ENCODE data around the gene CARD18.
"Not testable (repeated sequence)": the region's sequence is repeated elsewhere in the genome, so short reads cannot be mapped to it uniquely, and the experiment has no call there.

Gene CARD18

DNA sequence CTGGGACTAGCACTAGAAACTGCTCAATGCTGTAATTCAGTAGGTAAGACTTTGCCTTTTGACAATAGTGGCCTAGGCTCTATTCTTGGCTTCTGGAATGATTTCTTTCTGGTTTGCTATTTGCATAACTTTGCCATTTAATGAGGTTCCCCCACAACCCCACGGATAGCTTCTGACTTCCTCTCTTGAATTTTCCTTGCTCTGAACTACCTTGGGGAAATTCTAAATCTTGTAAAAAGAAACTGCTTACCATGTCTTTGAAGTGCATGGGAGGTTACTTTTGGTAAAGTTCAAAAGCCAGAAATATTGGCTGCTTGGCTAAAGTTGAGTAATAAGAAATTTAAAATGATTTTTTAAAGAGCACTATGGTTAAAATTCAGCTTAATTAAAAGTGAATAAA is 35.3 kb downstream of the CARD18 start:
- Histone ChIP-seq H3K4me3 (no peak overlapping the region), H3K9me3 (ENCODE audit: low read depth, low read length) (no peaks in the 10 kb centered on the region), H3K27ac (no peak overlapping the region), H3K36me3 (ENCODE audit: insufficient read depth, low read length) (no peaks in the 10 kb centered on the region), H3K9ac (ENCODE audit: insufficient read length) (no peak overlapping the region)
- no peak for DNase-seq (ENCODE audit: low read depth, low spot score)
- TF ChIP-seq POLR2AphosphoS5 (IDR thresholded peaks at IDR 0.05; ENCODE audit: borderline replicate concordance, low read depth, low read length) (no peak), FOXP2 (optimal IDR thresholded peaks at IDR 0.05; ENCODE audit: control extremely low read depth, extremely low read length, insufficient read depth) (no peak), EZH2 (IDR thresholded peaks at IDR 0.05) (no peak)

GRCh38 chr11:105103336-105103735 is 36.2 kb downstream of the CARD18 start:
- Histone ChIP-seq H3K36me3 (ENCODE audit: insufficient read depth, low read length) (no peaks in the 10 kb centered on the region), H3K4me3 (no peak overlapping the region), H3K9me3 (ENCODE audit: low read depth, low read length) (no peaks in the 10 kb centered on the region), H3K27ac (no peak overlapping the region), H3K9ac (ENCODE audit: insufficient read length) (no peak overlapping the region)
- DNase-seq (ENCODE audit: low read depth, low spot score), result no peak
- no peak for TF ChIP-seq FOXP2 (optimal IDR thresholded peaks at IDR 0.05; ENCODE audit: control extremely low read depth, extremely low read length, insufficient read depth)
- TF ChIP-seq POLR2AphosphoS5 (IDR thresholded peaks at IDR 0.05; ENCODE audit: borderline replicate concordance, low read depth, low read length), result no peak
- TF ChIP-seq EZH2 (IDR thresholded peaks at IDR 0.05), result no peak

- not testable (repeated sequence) for H3K27ac ChIP-seq; DNase-seq (ENCODE audit: low read depth, low spot score); H3K9ac ChIP-seq (ENCODE audit: insufficient read length); H3K4me3 ChIP-seq; H3K9me3 ChIP-seq (ENCODE audit: low read depth, low read length); H3K36me3 ChIP-seq (ENCODE audit: insufficient read depth, low read length)
Measured at GRCh38 chr11:105102079-105102581, 37.4 kb downstream of the CARD18 start.

GRCh38 chr11:105100981-105101630 is 38.5 kb downstream of the CARD18 start:
- Histone ChIP-seq H3K36me3 (ENCODE audit: insufficient read depth, low read length) (no peaks in the 10 kb centered on the region), H3K27ac (no peak overlapping the region), H3K9ac (ENCODE audit: insufficient read length) (no peak overlapping the region), H3K4me3 (no peak overlapping the region), H3K9me3 (ENCODE audit: low read depth, low read length) (no peaks in the 10 kb centered on the region)
- TF ChIP-seq FOXP2 (optimal IDR thresholded peaks at IDR 0.05; ENCODE audit: control extremely low read depth, extremely low read length, insufficient read depth) (no peak), EZH2 (IDR thresholded peaks at IDR 0.05) (no peak), POLR2AphosphoS5 (IDR thresholded peaks at IDR 0.05; ENCODE audit: borderline replicate concordance, low read depth, low read length) (no peak)
- DNase-seq (ENCODE audit: low read depth, low spot score), result no peak

- no peak overlapping the region for H3K4me3 ChIP-seq
- H3K27ac ChIP-seq, result no peak overlapping the region
- DNase-seq (ENCODE audit: low read depth, low spot score), result no peak
- H3K36me3 ChIP-seq (ENCODE audit: insufficient read depth, low read length), result no peaks in the 10 kb centered on the region
- H3K9ac ChIP-seq (ENCODE audit: insufficient read length), result no peak overlapping the region
- TF ChIP-seq FOXP2 (optimal IDR thresholded peaks at IDR 0.05; ENCODE audit: control extremely low read depth, extremely low read length, insufficient read depth) (no peak), EZH2 (IDR thresholded peaks at IDR 0.05) (no peak), POLR2AphosphoS5 (IDR thresholded peaks at IDR 0.05; ENCODE audit: borderline replicate concordance, low read depth, low read length) (no peak)
- H3K9me3 ChIP-seq (ENCODE audit: low read depth, low read length), result no peaks in the 10 kb centered on the region
Measured at GRCh38 chr11:105100206-105100605, 39.4 kb downstream of the CARD18 start.

- not testable (repeated sequence) for H3K4me3 ChIP-seq; DNase-seq (ENCODE audit: low read depth, low spot score); H3K36me3 ChIP-seq (ENCODE audit: insufficient read depth, low read length); H3K9me3 ChIP-seq (ENCODE audit: low read depth, low read length); H3K27ac ChIP-seq; H3K9ac ChIP-seq (ENCODE audit: insufficient read length)
Measured at GRCh38 chr11:105099594-105099993, 40.0 kb downstream of the CARD18 start.

DNA sequence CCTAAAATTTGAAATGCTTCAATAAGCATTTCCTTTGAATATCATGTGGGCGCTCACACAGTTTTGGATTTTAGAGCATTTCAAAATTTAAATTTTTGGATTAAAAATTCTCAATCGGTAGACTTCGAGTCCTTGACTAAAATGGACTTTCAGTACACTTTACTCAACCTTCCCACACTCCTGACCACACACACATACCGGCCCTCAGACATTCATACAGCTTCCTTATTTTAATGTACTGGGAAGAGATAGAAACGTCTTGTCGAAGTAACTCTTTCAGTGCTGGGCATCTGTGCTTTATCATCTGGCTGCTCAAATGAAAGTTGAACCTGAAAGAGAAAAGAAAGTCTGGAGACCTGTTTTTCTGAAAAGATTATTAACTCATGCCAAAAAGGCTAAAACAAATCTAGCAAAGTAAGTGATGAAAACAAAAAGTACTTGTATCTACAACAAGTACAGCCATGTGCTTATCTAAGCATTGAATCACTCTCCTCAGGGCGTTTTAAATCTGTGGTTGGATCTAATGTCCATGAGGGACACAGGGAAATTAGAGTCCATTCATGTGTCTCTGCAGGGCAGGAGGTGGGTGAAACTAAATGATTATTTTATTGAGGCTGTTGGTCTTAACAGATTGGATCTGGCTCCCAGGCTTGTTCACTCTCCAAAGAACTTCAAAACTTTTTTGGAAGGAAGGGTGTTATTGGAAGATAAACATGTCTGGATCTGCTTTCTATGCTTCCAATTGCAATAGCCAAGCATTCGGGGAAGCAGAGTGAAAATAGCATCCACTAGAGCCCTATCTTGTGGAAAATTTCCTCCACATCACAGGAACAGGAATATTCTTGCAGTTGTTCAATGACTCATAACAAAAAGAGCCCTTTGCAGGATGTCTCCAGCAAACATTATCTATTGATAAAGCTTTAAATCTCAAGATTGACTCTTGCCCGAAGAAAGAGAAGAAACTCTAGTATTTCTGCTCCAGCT is 47.0 kb downstream of the CARD18 start:
- H3K36me3 ChIP-seq (ENCODE audit: insufficient read depth, low read length), result no peaks in the 10 kb centered on the region
- TF ChIP-seq EZH2 (IDR thresholded peaks at IDR 0.05) (no peak), FOXP2 (optimal IDR thresholded peaks at IDR 0.05; ENCODE audit: control extremely low read depth, extremely low read length, insufficient read depth) (no peak), POLR2AphosphoS5 (IDR thresholded peaks at IDR 0.05; ENCODE audit: borderline replicate concordance, low read depth, low read length) (no peak)

More for the DNA sequence above, 47.0 kb downstream of the CARD18 start:
- Histone ChIP-seq H3K9me3 (ENCODE audit: low read depth, low read length) (no peaks in the 10 kb centered on the region), H3K4me3 (no peak overlapping the region), H3K9ac (ENCODE audit: insufficient read length) (no peak overlapping the region), H3K27ac (no peak overlapping the region)
- no peak for DNase-seq (ENCODE audit: low read depth, low spot score)
